Endothelial cell (in vitro differentiated cells): Measurements from ENCODE around the gene LTB. TPM values are rescaled to one million over a fixed set of nuclear protein-coding genes. Genes with fewer than 3 reads are reported as not detected.

ENCODE experiments used
- DNase-seq: peaks from one replicate; pipeline ENCODE4 v3.0.0; 2021; ENCODE audit warnings: low spot score
- H3K27ac Mint-ChIP-seq: one replicate; pipeline ENCODE4 v1.8.0; 2021; ENCODE audit warnings: mixed read lengths, inconsistent platforms; ENCODE audit not compliant: unreplicated experiment
- H3K27me3 Mint-ChIP-seq: one replicate; pipeline ENCODE4 v1.8.0; 2021; ENCODE audit warnings: mild to moderate bottlenecking, moderate library complexity, mixed read lengths, inconsistent platforms; ENCODE audit not compliant: unreplicated experiment
- H3K36me3 Mint-ChIP-seq: one replicate; pipeline ENCODE4 v1.8.0; 2021; ENCODE audit warnings: mild to moderate bottlenecking, low read depth, mixed read lengths, inconsistent platforms; ENCODE audit not compliant: unreplicated experiment
- H3K4me1 Mint-ChIP-seq: one replicate; pipeline ENCODE4 v1.8.0; 2021; ENCODE audit warnings: mild to moderate bottlenecking, mixed read lengths, inconsistent platforms; ENCODE audit not compliant: unreplicated experiment
- H3K4me3 Mint-ChIP-seq: one replicate; pipeline ENCODE4 v1.8.0; 2021; ENCODE audit warnings: mild to moderate bottlenecking, mixed read lengths, inconsistent platforms; ENCODE audit not compliant: unreplicated experiment
- H3K9me3 Mint-ChIP-seq: one replicate; pipeline ENCODE4 v1.8.0; 2021; ENCODE audit warnings: mixed read lengths, inconsistent platforms; ENCODE audit not compliant: unreplicated experiment
- total RNA-seq: library from RNA; stranded (reverse); fragmentation: NEBNext Ultra II Directional; extraction: Animal tissue kit (Norgen Biotek cat#: 25700); gene quantifications from one replicate; pipeline ENCODE4 v1.2.1, GENCODE V29; 2021; ENCODE audit not compliant: unreplicated experiment
- TF ChIP-seq, protein P1 (sequence below): fragments of 200-600 bp; sonication (generic); IDR thresholded peaks from one replicate; pipeline ENCODE4 v1.5.0; 2021; ENCODE audit warnings: antibody characterized with exemption; ENCODE audit not compliant: unreplicated experiment

LTB gene
- total RNA-seq, 1 donor from 2014 or later, result not detected

- no peak overlapping the region for H3K27ac Mint-ChIP-seq
- no peaks in the 10 kb centered on the region for H3K4me1 Mint-ChIP-seq
- no peak for DNase-seq
- H3K36me3 Mint-ChIP-seq, result peaks cover 48% of the 10 kb centered on the region
- TF ChIP-seq, protein P1, sequence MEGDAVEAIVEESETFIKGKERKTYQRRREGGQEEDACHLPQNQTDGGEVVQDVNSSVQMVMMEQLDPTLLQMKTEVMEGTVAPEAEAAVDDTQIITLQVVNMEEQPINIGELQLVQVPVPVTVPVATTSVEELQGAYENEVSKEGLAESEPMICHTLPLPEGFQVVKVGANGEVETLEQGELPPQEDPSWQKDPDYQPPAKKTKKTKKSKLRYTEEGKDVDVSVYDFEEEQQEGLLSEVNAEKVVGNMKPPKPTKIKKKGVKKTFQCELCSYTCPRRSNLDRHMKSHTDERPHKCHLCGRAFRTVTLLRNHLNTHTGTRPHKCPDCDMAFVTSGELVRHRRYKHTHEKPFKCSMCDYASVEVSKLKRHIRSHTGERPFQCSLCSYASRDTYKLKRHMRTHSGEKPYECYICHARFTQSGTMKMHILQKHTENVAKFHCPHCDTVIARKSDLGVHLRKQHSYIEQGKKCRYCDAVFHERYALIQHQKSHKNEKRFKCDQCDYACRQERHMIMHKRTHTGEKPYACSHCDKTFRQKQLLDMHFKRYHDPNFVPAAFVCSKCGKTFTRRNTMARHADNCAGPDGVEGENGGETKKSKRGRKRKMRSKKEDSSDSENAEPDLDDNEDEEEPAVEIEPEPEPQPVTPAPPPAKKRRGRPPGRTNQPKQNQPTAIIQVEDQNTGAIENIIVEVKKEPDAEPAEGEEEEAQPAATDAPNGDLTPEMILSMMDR, result no peak
- H3K9me3 Mint-ChIP-seq, result no peaks in the 10 kb centered on the region
- H3K4me3 Mint-ChIP-seq, result peak overlapping the region; percentile 72
- no peaks in the 10 kb centered on the region for H3K27me3 Mint-ChIP-seq
Measured at GRCh38 chr6:31627690-31628287, 45.6 kb upstream of the LTB start.

DNA sequence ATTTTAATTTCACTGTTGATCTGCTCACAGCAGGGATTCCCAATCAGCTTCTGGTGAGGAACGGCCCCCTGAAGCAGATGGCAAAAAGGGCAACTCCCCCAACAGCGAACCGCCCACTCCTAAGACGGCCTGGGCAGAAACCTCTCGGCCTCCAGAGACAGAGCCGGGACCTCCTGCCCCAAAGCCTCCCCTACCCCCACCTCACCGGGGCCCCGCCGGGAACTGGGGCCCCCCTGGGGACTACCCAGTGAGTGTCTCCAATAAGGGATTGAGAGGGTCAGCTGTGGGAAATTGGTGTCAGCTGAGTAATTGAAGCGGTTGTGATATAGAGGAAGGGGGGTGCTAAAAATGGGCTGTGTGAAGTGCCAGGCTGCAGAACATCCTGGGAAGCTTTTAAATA is 44.7 kb upstream of the LTB start:
- Mint-ChIP-seq H3K36me3 (peaks cover 48% of the 10 kb centered on the region), H3K4me3 (peak overlapping the region; percentile 72), H3K9me3 (no peaks in the 10 kb centered on the region), H3K4me1 (peaks cover 8% of the 10 kb centered on the region), H3K27me3 (no peaks in the 10 kb centered on the region), H3K27ac (no peak overlapping the region)
- DNase-seq, result no peak
- TF ChIP-seq, protein P1, result no peak

GRCh38 chr6:31624070-31624469 is 41.8 kb upstream of the LTB start:
- no peak for DNase-seq
- Mint-ChIP-seq H3K27ac (no peak overlapping the region), H3K27me3 (peaks cover 8% of the 10 kb centered on the region), H3K9me3 (no peaks in the 10 kb centered on the region), H3K36me3 (peaks cover 39% of the 10 kb centered on the region), H3K4me1 (peaks cover 20% of the 10 kb centered on the region), H3K4me3 (no peak overlapping the region)
- TF ChIP-seq, protein P1, result no peak

DNA sequence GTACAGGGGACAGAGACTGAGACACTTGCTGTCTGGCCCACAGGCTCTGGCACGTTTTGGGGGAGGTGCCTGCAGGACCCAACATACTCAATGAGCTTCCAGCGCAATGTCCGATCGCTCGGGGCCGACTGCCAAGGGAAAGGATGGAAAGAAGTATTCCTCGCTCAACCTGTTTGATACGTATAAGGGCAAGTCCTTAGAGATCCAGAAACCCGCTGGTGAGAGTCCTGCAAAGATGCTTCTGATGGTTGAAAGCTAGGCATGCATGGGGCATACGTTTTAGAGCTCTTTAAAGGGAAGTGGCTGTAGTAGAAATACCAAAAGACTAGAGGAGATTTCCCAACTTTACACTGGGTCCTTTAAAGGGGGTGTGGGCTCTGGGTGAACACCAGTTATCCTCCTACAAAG is 40.5 kb upstream of the LTB start:
- H3K4me3 Mint-ChIP-seq, result peak overlapping the region; percentile 96
- DNase-seq, result no peak
- H3K36me3 Mint-ChIP-seq, result peaks cover 38% of the 10 kb centered on the region

DNA sequence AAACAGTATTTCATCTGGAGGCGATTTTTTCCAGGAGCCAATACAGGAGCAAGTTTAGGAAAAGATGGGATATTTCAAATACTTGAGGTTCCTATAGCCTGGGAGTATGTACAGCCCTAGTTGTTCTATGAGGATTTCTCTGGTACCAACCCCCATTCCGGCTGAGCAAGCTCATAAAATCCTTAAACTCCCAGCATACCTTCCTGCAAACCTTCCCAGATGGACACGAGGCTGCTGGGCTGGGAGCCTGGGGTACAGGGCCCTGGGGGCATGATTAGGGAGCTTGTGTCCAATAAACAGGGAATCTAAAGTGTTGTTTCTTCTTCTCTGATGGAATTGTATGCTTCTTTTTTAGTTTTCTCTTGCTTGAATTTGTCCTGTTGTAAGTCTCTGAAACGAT is 39.8 kb upstream of the LTB start:
- H3K27me3 Mint-ChIP-seq, result peaks cover 8% of the 10 kb centered on the region
- H3K36me3 Mint-ChIP-seq, result peaks cover 31% of the 10 kb centered on the region
- H3K9me3 Mint-ChIP-seq, result no peaks in the 10 kb centered on the region
- H3K4me1 Mint-ChIP-seq, result peaks cover 20% of the 10 kb centered on the region
- peak overlapping the region; percentile 94 for H3K27ac Mint-ChIP-seq
- TF ChIP-seq, protein P1, result no peak
- peak overlapping the region; percentile 96 for H3K4me3 Mint-ChIP-seq
- no peak for DNase-seq

More for the DNA sequence above, 40.5 kb upstream of the LTB start:
- no peaks in the 10 kb centered on the region for H3K9me3 Mint-ChIP-seq
- peak overlapping the region; percentile 43 for H3K27ac Mint-ChIP-seq
- TF ChIP-seq, protein P1, result no peak
- peaks cover 8% of the 10 kb centered on the region for H3K27me3 Mint-ChIP-seq
- H3K4me1 Mint-ChIP-seq, result peaks cover 20% of the 10 kb centered on the region
